Measurements from ENCODE around the gene GLO1. TPM values are rescaled to one million over a fixed set of nuclear protein-coding genes. Genes with fewer than 3 reads are reported as not detected.

Gene GLO1
- polyA plus RNA-seq, 1 of the 3 experiments (the other 2 are of a cell fraction) = 47.1 TPM

DNA sequence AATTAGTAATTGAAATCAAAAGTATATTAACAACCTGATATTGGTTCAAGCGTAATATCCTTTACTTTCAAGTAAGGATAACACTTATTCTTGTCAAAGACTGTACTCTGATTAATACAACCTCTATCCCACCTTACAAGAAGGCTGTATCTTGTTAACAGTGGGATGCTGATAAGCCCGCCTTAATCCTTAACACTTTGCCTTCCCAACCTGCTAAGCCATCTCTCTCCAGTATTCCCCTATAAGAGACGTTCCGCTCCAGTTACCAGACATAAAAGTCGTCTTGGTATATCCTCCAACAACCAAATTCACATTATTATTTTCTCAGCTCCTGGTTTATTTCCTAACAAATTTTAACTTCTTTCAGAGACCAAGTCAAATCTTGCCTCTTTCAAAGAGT lies 65.2 kb downstream of the GLO1 start (continued):
- no peak for TF ChIP-seq NFIC (IDR thresholded peaks at IDR 0.05; ENCODE audit: borderline replicate concordance)
- TF ChIP-seq, protein P1, sequence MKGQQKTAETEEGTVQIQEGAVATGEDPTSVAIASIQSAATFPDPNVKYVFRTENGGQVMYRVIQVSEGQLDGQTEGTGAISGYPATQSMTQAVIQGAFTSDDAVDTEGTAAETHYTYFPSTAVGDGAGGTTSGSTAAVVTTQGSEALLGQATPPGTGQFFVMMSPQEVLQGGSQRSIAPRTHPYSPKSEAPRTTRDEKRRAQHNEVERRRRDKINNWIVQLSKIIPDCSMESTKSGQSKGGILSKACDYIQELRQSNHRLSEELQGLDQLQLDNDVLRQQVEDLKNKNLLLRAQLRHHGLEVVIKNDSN (IDR thresholded peaks at IDR 0.05; ENCODE audit: borderline replicate concordance, low read depth) = no peak

DNA sequence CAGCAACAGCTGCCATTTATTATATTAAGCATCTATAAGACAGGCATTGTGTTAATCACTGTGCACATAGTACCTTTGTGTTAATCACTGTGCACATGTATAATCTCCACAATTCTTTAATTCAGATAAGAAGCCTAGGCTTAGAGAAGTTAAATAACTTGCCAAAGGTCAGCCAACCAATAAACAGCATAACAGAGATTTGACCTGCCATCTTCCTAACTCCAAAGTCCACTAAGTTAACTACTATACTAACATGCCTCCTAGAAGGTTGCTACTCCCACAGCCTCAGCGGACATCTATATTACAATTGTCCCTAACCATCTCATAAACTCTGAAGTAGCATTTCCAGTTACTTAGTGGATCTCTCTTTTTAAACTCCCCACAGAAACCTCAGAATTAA lies 66.9 kb downstream of the GLO1 start:
- H3F3A ChIP-seq (replicated peaks; ENCODE audit: insufficient read depth) = peaks cover 4% of the 10 kb centered on the region
- no peak overlapping the region for H2AFZ ChIP-seq (ENCODE audit: low read depth)
- POLR2A ChIA-PET = no interaction called here
- no peaks in the 10 kb centered on the region for H3K9me3 ChIP-seq
- H3K4me1 ChIP-seq (ENCODE audit: control insufficient read depth in 1 of 2, insufficient read depth in 2 of 2, low read depth in 1 of 2, low read length in 1 of 2) = peaks cover 0 to 9% of the 10 kb centered on the region in 2 experiments; a peak in 2 of 4 replicates
- CTCF ChIA-PET = no interaction called here
- H3K9me2 ChIP-seq = no peaks in the 10 kb centered on the region
- TF ChIP-seq, protein P2, sequence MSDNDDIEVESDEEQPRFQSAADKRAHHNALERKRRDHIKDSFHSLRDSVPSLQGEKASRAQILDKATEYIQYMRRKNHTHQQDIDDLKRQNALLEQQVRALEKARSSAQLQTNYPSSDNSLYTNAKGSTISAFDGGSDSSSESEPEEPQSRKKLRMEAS (IDR thresholded peaks at IDR 0.05; ENCODE audit: low read depth) = no peak
- no peak for TF ChIP-seq JUND (IDR thresholded peaks at IDR 0.05)
- TF ChIP-seq FOSL2 (IDR thresholded peaks at IDR 0.05; ENCODE audit: borderline replicate concordance, low read depth) = no peak
- no peak for TF ChIP-seq RXRA (IDR thresholded peaks at IDR 0.05; ENCODE audit: borderline replicate concordance, low read depth)
- TF ChIP-seq, protein P3, sequence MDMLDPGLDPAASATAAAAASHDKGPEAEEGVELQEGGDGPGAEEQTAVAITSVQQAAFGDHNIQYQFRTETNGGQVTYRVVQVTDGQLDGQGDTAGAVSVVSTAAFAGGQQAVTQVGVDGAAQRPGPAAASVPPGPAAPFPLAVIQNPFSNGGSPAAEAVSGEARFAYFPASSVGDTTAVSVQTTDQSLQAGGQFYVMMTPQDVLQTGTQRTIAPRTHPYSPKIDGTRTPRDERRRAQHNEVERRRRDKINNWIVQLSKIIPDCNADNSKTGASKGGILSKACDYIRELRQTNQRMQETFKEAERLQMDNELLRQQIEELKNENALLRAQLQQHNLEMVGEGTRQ (IDR thresholded peaks at IDR 0.05; ENCODE audit: borderline replicate concordance, low read depth, low read length) = no peak
- TF ChIP-seq, protein P4, sequence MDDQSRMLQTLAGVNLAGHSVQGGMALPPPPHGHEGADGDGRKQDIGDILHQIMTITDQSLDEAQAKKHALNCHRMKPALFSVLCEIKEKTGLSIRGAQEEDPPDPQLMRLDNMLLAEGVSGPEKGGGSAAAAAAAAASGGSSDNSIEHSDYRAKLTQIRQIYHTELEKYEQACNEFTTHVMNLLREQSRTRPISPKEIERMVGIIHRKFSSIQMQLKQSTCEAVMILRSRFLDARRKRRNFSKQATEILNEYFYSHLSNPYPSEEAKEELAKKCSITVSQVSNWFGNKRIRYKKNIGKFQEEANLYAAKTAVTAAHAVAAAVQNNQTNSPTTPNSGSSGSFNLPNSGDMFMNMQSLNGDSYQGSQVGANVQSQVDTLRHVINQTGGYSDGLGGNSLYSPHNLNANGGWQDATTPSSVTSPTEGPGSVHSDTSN (IDR thresholded peaks at IDR 0.05) = no peak
- no peak for TF ChIP-seq GATA2 (CRISPR knock-in tag; IDR thresholded peaks at IDR 0.05)
- TF ChIP-seq FOXM1 (IDR thresholded peaks at IDR 0.05; ENCODE audit: low read depth) = no peak
- TF ChIP-seq TCF12 (IDR thresholded peaks at IDR 0.05) = no peak
- TF ChIP-seq SIN3A (IDR thresholded peaks at IDR 0.05; ENCODE audit: borderline replicate concordance, low read depth, low read length) = no peak
- no peak for TF ChIP-seq MEF2A (IDR thresholded peaks at IDR 0.05; ENCODE audit: borderline replicate concordance, low read depth)
- no peak for TF ChIP-seq CHD2 (IDR thresholded peaks at IDR 0.05; ENCODE audit: low read length, partially characterized antibody)
- TF ChIP-seq TAF1 (IDR thresholded peaks at IDR 0.05; ENCODE audit: borderline replicate concordance, low read depth, low read length) = no peak
- TF ChIP-seq, protein P5, sequence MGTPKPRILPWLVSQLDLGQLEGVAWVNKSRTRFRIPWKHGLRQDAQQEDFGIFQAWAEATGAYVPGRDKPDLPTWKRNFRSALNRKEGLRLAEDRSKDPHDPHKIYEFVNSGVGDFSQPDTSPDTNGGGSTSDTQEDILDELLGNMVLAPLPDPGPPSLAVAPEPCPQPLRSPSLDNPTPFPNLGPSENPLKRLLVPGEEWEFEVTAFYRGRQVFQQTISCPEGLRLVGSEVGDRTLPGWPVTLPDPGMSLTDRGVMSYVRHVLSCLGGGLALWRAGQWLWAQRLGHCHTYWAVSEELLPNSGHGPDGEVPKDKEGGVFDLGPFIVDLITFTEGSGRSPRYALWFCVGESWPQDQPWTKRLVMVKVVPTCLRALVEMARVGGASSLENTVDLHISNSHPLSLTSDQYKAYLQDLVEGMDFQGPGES (IDR thresholded peaks at IDR 0.05; ENCODE audit: low read depth, low read length) = no peak
- DNase-seq = no peak
- no peak overlapping the region for H3K27ac ChIP-seq (ENCODE audit: low read depth in 2 of 2, low read length in 1 of 2)
- 50% methylated on average over 1 of the region's 1 CpG for WGBS (ENCODE audit: low lambda C conversion rate)
- H3K36me3 ChIP-seq (replicated peaks in 1 of 2; ENCODE audit: control insufficient read depth in 1 of 2, insufficient read depth in 2 of 2, low read length in 1 of 2) = no peaks in the 10 kb centered on the region
- no peak overlapping the region for H3K4me3 ChIP-seq (ENCODE audit: low read depth in 2 of 2, low read length in 1 of 2)
- H3K9ac ChIP-seq = no peak overlapping the region
- H3K27me3 ChIP-seq (ENCODE audit: insufficient read depth) = no peaks in the 10 kb centered on the region
- H4K20me1 ChIP-seq (ENCODE audit: insufficient read depth) = no peaks in the 10 kb centered on the region
- peaks cover 27% of the 10 kb centered on the region for H3K79me2 ChIP-seq (ENCODE audit: insufficient read depth)
- no peak overlapping the region for H3K4me2 ChIP-seq
